Suprapubic skin (tissue), 4 donors: ENCODE results near the gene FADS6.

Experiments used
- CTCF ChIP-seq, 2 donors: fragments of 200-600 bp in 1 of 2; fragments of 450-650 bp in 1 of 2; sonication (generic) in 1 of 2; IDR thresholded peaks; one replicate each; pipeline ENCODE4 v1.5.1; 2016 to 2019; ENCODE audit warnings: antibody characterized with exemption in 2 of 2, mild to moderate bottlenecking in 1 of 2, moderate library complexity in 1 of 2
- EP300 ChIP-seq: sonication (generic); formaldehyde crosslinking; IDR thresholded peaks from one replicate; pipeline ENCODE4 v1.6.1; 2017; ENCODE audit warnings: antibody characterized with exemption
- POLR2AphosphoS5 ChIP-seq, 3 donors: sonication (generic); formaldehyde crosslinking; IDR thresholded peaks; one replicate each; pipeline ENCODE4 v1.6.1; 2017; ENCODE audit warnings: antibody characterized with exemption in 3 of 3

- TF ChIP-seq POLR2AphosphoS5 (IDR thresholded peaks at IDR 0.05) (no peak), CTCF (IDR thresholded peaks at IDR 0.05) (no peak), EP300 (no peak)
Observed at GRCh38 chr17:74898376-74898946, 5.0 kb upstream of the FADS6 start.
